Neural progenitor cell (in vitro differentiated cells): ENCODE results near the gene COLEC12.

Source experiments
- CTCF ChIP-seq: fragments of 200-600 bp; sonication (generic); IDR thresholded peaks from 2 replicates; pipeline ENCODE4 v1.5.1; 2017; ENCODE audit warnings: antibody characterized with exemption, mild to moderate bottlenecking
- EZH2 ChIP-seq: fragments of 200-600 bp; sonication (generic); IDR thresholded peaks from 2 replicates; pipeline ENCODE4 v1.6.1; 2017; ENCODE audit warnings: antibody characterized with exemption, mild to moderate bottlenecking, moderate library complexity

- TF ChIP-seq CTCF (no peak), EZH2 (no peak)
Measured at GRCh38 chr18:518081-518480, 17.6 kb upstream of the COLEC12 start.
